Neural cell (in vitro differentiated cells): Measurements from ENCODE around the gene ARHGAP30. TPM values are rescaled to one million over a fixed set of nuclear protein-coding genes. Genes with fewer than 3 reads are reported as not detected.

ENCODE experiments used
- H2AFZ ChIP-seq: fragments of 200-600, 300-800 bp; sonication (generic), shearing (Covaris generic); 2 replicates; pipeline ENCODE4 v1.6.0; 2014; ENCODE audit warnings: low read depth, mild to moderate bottlenecking, antibody characterized with exemption, low read length, moderate library complexity
- H3F3A ChIP-seq: fragments of 200-600 bp; shearing (Covaris generic); 2 replicates; pipeline ENCODE4 v1.6.1; 2016; ENCODE audit warnings: mild to moderate bottlenecking, moderate library complexity, mixed read lengths, antibody characterized with exemption, low read length; ENCODE audit not compliant: insufficient read depth, poor library complexity, severe bottlenecking
- H3K27ac ChIP-seq: fragments of 200-600, 300-800 bp; sonication (generic), shearing (Covaris generic); 2 replicates; pipeline ENCODE4 v1.5.1; 2014; ENCODE audit warnings: mild to moderate bottlenecking, low read length, moderate library complexity
- H3K27me3 ChIP-seq: fragments of 300-800, 200-600 bp; sonication (generic), shearing (Covaris generic); 2 replicates; pipeline ENCODE4 v1.6.0; 2014; ENCODE audit warnings: mild to moderate bottlenecking, low read depth, low read length, moderate library complexity; ENCODE audit not compliant: insufficient read depth
- H3K36me3 ChIP-seq: fragments of 300-800, 200-600 bp; sonication (generic), shearing (Covaris generic); 2 replicates; pipeline ENCODE4 v1.5.1; 2014; ENCODE audit warnings: mild to moderate bottlenecking, antibody characterized with exemption, low read length, moderate library complexity; ENCODE audit not compliant: insufficient read depth
- H3K4me2 ChIP-seq: fragments of 300-800, 200-600 bp; sonication (generic), shearing (Covaris generic); 2 replicates; pipeline ENCODE4 v1.6.0; 2014; ENCODE audit warnings: mild to moderate bottlenecking, low read length
- H3K4me3 ChIP-seq: fragments of 300-800, 200-600 bp; sonication (generic), shearing (Covaris generic); 2 replicates; pipeline ENCODE4 v1.5.1; 2014; ENCODE audit warnings: mild to moderate bottlenecking, low read length, moderate library complexity
- H3K79me2 ChIP-seq: fragments of 200-600 bp; shearing (Covaris generic); replicated peaks from 2 replicates; pipeline ENCODE4 v1.6.0; 2014; ENCODE audit warnings: mild to moderate bottlenecking, low read length, moderate library complexity; ENCODE audit not compliant: insufficient read depth
- H3K9ac ChIP-seq: fragments of 300-800, 200-600 bp; sonication (generic), shearing (Covaris generic); 2 replicates; pipeline ENCODE4 v1.6.1; 2016; ENCODE audit warnings: mild to moderate bottlenecking, low read length, mixed read lengths
- H3K9me2 ChIP-seq: fragments of 200-600 bp; shearing (Covaris generic); 2 replicates; pipeline ENCODE4 v1.6.1; 2016; ENCODE audit warnings: mild to moderate bottlenecking, low read length, mixed read lengths; ENCODE audit not compliant: insufficient read depth
- H3K9me3 ChIP-seq: fragments of 200-600, 300-800 bp; sonication (generic), shearing (Covaris generic); 2 replicates; pipeline ENCODE4 v1.6.1; 2016; ENCODE audit warnings: mild to moderate bottlenecking, mixed run types, low read length, moderate library complexity, mixed read lengths
- H4K20me1 ChIP-seq: fragments of 200-600 bp; shearing (Covaris generic); 2 replicates; pipeline ENCODE4 v1.6.1; 2016; ENCODE audit warnings: mild to moderate bottlenecking, mixed run types; ENCODE audit not compliant: insufficient read depth
- EP300 ChIP-seq: fragments of 450-650 bp; conservative IDR thresholded peaks from 2 replicates; pipeline ENCODE4 v1.6.1; 2014; ENCODE audit warnings: antibody characterized with exemption, mild to moderate bottlenecking, moderate library complexity; ENCODE audit not compliant: poor library complexity, severe bottlenecking
- EZH2 ChIP-seq: fragments of 200-600, 300-800 bp; shearing (Covaris generic), sonication (generic); IDR thresholded peaks from 2 replicates; pipeline ENCODE4 v1.6.1; 2014; ENCODE audit warnings: antibody characterized with exemption, low read length, borderline replicate concordance, mild to moderate bottlenecking; ENCODE audit not compliant: insufficient read depth, poor library complexity, severe bottlenecking
- MXI1 ChIP-seq: fragments of 450-650 bp; conservative IDR thresholded peaks from 2 replicates; pipeline ENCODE4 v1.6.1; 2014; ENCODE audit warnings: antibody characterized with exemption, mild to moderate bottlenecking; ENCODE audit not compliant: poor library complexity, severe bottlenecking
- POLR2AphosphoS5 ChIP-seq: IDR thresholded peaks from 2 replicates; pipeline ENCODE4 v1.6.1; 2012
- RAD21 ChIP-seq: fragments of 450-650 bp; conservative IDR thresholded peaks from 2 replicates; pipeline ENCODE4 v1.6.1; 2014; ENCODE audit warnings: antibody characterized with exemption, mild to moderate bottlenecking, moderate library complexity
- SMC3 ChIP-seq: fragments of 450-650 bp; conservative IDR thresholded peaks from 2 replicates; pipeline ENCODE4 v1.6.1; 2014; ENCODE audit warnings: antibody characterized with exemption, mild to moderate bottlenecking, moderate library complexity; ENCODE audit not compliant: poor library complexity
- TAF1 ChIP-seq: IDR thresholded peaks from 2 replicates; pipeline ENCODE4 v1.6.1; 2012; ENCODE audit warnings: low read depth
- polyA plus RNA-seq: library from polyadenylated mRNA; depleted of rRNA; stranded (reverse); fragments of >200 nt; gene quantifications from 2 replicates; pipeline ENCODE4 v1.2.3, GENCODE V29; 2014
- TF ChIP-seq, protein P1 (sequence below): IDR thresholded peaks from 2 replicates; pipeline ENCODE4 v1.6.1; 2012; ENCODE audit warnings: borderline replicate concordance
- TF ChIP-seq, protein P2 (sequence below): fragments of 450-650 bp; IDR thresholded peaks from 2 replicates; pipeline ENCODE4 v1.5.1; 2014; ENCODE audit warnings: antibody characterized with exemption, mild to moderate bottlenecking, moderate library complexity; ENCODE audit not compliant: poor library complexity, severe bottlenecking

Gene ARHGAP30
- polyA plus RNA-seq, 1 donor from 2014 or later = not detected

DNA sequence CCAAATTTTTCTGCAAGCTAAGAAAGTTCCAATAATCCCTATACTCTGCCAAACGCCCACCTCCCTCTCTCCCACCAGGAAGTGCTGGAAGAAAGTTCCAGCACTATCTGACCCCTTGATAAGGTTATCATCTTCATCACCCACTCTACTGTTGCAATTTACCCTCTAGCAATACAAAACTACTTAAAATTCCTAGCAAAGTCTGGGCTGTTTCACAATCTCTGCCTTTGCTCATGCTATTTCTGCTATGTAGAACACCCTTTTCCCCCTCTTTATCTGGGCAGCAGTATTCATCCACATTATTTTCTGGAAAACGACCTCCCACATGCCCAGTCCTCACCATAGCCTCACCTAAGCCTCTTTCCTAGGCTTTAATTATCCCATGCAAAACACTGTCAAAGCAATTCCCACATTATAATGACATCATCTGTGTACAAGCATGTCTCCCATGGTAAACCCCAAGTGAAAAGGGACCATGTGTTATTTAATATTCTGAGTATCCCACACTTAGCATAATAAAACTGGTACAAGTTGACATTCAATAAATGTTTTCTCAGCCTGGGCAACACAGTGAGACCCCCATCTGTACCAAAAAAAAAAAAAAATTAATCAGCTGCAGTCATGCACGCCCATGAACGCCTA, 60.7 kb downstream of the ARHGAP30 start:
- no peaks in the 10 kb centered on the region for H3K9me3 ChIP-seq
- H3K9ac ChIP-seq = no peak overlapping the region
- H3K9me2 ChIP-seq = no peaks in the 10 kb centered on the region
- no peaks in the 10 kb centered on the region for H3K79me2 ChIP-seq
- no peak overlapping the region for H3K4me2 ChIP-seq
- no peak for TF ChIP-seq RAD21
- TF ChIP-seq EP300 = no peak
- no peak for TF ChIP-seq SMC3
- TF ChIP-seq MXI1 = no peak
- no peak for TF ChIP-seq TAF1
- TF ChIP-seq EZH2 = no peak
- TF ChIP-seq, protein P1, sequence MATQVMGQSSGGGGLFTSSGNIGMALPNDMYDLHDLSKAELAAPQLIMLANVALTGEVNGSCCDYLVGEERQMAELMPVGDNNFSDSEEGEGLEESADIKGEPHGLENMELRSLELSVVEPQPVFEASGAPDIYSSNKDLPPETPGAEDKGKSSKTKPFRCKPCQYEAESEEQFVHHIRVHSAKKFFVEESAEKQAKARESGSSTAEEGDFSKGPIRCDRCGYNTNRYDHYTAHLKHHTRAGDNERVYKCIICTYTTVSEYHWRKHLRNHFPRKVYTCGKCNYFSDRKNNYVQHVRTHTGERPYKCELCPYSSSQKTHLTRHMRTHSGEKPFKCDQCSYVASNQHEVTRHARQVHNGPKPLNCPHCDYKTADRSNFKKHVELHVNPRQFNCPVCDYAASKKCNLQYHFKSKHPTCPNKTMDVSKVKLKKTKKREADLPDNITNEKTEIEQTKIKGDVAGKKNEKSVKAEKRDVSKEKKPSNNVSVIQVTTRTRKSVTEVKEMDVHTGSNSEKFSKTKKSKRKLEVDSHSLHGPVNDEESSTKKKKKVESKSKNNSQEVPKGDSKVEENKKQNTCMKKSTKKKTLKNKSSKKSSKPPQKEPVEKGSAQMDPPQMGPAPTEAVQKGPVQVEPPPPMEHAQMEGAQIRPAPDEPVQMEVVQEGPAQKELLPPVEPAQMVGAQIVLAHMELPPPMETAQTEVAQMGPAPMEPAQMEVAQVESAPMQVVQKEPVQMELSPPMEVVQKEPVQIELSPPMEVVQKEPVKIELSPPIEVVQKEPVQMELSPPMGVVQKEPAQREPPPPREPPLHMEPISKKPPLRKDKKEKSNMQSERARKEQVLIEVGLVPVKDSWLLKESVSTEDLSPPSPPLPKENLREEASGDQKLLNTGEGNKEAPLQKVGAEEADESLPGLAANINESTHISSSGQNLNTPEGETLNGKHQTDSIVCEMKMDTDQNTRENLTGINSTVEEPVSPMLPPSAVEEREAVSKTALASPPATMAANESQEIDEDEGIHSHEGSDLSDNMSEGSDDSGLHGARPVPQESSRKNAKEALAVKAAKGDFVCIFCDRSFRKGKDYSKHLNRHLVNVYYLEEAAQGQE = no peak
- TF ChIP-seq, protein P2, sequence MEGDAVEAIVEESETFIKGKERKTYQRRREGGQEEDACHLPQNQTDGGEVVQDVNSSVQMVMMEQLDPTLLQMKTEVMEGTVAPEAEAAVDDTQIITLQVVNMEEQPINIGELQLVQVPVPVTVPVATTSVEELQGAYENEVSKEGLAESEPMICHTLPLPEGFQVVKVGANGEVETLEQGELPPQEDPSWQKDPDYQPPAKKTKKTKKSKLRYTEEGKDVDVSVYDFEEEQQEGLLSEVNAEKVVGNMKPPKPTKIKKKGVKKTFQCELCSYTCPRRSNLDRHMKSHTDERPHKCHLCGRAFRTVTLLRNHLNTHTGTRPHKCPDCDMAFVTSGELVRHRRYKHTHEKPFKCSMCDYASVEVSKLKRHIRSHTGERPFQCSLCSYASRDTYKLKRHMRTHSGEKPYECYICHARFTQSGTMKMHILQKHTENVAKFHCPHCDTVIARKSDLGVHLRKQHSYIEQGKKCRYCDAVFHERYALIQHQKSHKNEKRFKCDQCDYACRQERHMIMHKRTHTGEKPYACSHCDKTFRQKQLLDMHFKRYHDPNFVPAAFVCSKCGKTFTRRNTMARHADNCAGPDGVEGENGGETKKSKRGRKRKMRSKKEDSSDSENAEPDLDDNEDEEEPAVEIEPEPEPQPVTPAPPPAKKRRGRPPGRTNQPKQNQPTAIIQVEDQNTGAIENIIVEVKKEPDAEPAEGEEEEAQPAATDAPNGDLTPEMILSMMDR = no peak
- H2AFZ ChIP-seq = no peak overlapping the region
- H3K27ac ChIP-seq = no peak overlapping the region
- no peaks in the 10 kb centered on the region for H3F3A ChIP-seq
- H3K27me3 ChIP-seq = no peaks in the 10 kb centered on the region
- no peaks in the 10 kb centered on the region for H3K36me3 ChIP-seq
- no peaks in the 10 kb centered on the region for H4K20me1 ChIP-seq
- H3K4me3 ChIP-seq = no peak overlapping the region

DNA sequence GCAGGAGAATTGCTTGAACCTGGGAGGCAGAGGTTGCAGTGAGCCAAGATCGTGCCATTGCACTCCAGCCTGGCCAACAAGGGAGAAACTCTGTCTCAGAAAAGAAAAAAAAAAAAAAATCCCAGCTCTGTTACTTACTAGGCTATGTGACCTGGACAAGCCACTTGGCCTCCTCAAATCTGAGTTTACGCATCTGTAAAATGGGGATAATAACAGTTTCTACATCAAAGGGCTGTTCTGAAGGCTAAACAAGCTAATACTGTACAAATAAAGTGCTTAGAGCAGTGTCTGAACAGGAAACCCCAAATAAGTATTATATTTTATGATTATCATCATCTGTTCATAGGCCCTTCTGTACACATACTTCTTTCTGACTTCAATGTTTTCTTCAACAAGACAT, 62.3 kb downstream of the ARHGAP30 start:
- H3K4me3 ChIP-seq = no peak overlapping the region
- H3K27me3 ChIP-seq = no peaks in the 10 kb centered on the region
- H3F3A ChIP-seq = no peaks in the 10 kb centered on the region
- H3K9me2 ChIP-seq = no peaks in the 10 kb centered on the region
- no peaks in the 10 kb centered on the region for H3K79me2 ChIP-seq
- no peaks in the 10 kb centered on the region for H4K20me1 ChIP-seq
- H3K36me3 ChIP-seq = no peaks in the 10 kb centered on the region
- no peak overlapping the region for H3K4me2 ChIP-seq
- no peak overlapping the region for H2AFZ ChIP-seq
- TF ChIP-seq POLR2AphosphoS5 (no peak), EP300 (no peak), MXI1 (no peak), SMC3 (no peak)
- no peak overlapping the region for H3K9ac ChIP-seq
- no peaks in the 10 kb centered on the region for H3K9me3 ChIP-seq
- H3K27ac ChIP-seq = no peak overlapping the region
